GM19043 (cell line): Measurements from ENCODE around the gene SNRPD3.

Source experiments
- ATAC-seq: cut with Tn5 transposase; IDR thresholded peaks from one replicate; pipeline ENCODE4 v1.9.1; 2021; ENCODE audit warnings: low read depth; ENCODE audit not compliant: unreplicated experiment

Gene SNRPD3

GRCh38 chr22:24555165-24556039 is at the start of gene SNRPD3:
Gene SNRPD3 (plus strand): TSS chr22:24555999. CDS start chr22:24557675, 1,676 bp downstream.
- ATAC-seq = peak; percentile 67

DNA sequence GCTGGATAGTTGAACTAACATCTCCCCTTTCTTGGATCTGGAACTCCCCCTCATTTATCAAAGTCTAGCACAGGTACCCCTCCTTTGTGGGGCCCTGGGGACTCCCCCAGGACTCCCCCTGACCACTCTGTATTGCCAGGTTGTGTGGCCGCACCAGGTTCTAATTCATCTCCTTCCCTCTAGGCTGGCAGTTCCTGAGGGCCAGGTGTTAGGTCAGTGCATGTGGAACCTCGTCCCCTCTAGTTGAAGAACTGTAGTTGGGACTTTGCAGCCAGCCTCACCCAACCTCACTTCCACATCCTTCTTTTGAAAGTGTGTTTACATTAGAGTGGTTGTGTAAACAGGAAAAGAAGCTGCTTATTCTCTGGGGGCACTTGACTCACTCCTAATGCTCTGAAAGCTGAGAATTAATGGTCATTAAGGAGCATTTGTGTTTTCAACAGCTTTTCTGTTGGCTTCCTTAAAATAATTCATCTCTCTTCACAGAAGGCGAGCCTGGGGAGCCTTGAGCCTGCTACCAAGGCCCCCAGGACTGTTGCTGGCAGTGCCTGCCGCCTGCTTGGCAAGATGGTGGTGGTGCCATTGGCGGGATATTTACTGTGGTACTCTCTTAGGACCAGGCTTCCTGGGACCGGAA is 48.9 kb upstream of the SNRPD3 start:
- no peak for ATAC-seq

DNA sequence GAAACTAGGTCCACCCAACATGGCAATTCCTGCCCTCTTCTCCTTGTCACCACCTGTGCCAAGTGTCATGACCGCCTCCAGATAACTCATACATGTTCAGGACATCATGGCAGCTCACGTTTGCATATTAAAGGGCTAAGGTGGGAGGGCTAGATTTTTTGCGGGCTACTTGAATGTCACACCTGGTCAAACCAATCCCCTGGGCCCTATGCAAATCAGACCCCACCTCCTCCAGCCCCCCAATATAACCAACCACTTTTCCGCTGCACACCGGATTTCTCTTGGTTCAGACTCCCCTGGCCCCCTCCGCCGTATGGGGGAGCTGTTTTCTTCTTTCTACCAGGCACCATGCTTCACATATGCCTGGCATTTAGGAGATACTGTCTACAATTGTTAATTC is 48.1 kb upstream of the SNRPD3 start:
- no peak for ATAC-seq

DNA sequence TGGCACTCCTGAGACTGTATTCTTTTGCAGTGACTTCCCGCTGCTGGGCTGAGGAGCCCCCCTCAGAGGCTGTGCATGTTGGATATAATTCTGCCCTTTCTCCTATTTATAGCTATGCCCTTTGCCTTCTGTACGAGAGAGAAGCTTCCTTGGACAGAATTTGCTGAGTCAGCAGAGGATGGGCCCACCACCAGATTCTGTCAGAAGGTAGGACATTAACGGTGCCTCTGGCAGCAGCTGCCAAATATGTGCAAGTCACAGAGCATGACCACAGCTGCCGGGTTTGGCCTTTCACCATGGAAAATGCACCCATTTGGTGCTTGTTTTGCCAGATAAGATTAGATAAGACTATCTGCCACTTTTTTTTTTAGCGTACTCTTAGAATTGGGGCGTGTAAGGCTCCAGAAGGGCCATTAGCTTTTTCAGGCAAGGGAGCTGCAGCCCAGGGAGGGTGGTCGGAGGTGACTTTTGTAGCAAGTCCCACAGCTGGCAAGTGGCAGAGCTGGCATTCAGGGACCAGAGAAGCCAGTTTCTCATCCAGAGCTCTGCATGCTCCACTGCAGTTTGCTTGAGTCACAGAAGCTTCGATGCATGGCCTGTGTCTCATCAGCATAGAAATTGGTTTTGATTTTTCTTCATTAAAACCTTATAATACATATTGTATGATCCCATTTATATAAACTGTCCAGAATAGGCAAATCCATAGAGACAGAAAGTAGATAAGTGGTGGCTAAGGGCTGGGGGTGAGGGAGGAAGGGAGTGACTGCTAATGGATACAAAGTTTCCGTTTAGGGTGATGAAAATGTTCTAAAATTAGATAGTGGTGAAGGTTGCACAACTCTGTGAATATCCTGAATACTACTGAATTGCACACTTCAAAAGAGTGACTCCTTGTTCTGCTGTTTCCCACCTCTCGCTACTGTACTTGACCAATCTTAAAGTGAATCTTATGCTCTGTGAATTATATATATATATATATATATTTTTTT is 44.9 kb upstream of the SNRPD3 start:
- no peak for ATAC-seq

DNA sequence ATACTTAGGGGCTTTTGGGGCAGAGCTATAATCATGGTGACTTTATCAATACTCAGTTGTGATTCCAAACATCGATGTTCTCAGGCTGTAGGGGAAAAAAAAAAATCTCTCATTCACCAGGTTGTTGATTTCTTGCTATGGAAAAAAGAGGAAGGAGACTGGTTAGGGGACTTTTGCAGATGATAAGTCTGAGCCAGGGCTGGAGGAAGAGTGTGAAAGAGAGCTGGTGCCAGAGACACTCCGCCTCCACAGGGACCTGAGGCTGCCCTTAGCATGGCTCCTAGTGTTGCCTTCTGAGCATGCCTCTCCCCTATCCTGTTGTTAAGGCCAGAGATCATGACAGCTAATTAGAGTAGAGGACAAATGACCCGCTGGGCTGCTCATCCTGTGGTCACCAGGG is 43.8 kb upstream of the SNRPD3 start:
- no peak for ATAC-seq

DNA sequence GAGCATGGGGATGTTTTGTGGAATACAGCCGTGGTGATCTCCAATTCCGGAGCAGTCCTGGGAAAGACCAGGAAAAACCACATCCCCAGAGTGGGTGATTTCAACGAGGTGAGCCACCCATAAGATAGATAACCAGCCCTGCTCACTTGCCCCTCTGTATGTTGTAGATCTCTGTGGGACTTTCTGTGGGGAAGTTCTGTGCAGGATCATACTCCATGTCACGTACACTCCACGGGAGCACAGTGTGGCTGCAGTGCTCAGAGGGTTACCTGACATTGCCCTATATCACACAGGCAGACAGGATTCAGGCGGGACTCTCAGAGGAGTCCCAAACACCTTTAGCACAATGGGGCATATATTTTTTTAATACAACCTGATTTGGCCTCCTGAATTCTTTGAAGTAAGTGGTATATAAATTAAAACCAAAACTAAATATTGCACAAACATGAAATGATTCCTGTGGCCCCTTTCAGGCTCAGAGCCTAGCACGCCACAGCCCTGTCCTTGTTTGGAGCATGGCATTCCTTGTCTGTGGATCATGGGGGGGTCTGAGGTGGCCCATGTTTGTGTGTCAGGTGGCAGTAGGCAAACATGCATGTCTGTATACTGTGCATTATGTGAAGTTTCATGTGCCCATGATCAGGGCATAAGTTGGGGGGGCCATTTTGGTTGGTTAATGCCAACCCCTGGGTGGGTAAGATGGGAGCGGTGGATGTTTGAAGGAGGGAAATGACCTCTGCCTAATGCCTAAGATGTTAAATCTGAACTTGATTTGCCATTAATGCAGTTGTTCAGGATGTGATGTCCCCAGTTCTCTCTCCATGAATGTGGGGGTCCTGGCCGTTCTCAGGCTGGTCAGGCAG is 42.2 kb upstream of the SNRPD3 start:
- no peak for ATAC-seq

DNA sequence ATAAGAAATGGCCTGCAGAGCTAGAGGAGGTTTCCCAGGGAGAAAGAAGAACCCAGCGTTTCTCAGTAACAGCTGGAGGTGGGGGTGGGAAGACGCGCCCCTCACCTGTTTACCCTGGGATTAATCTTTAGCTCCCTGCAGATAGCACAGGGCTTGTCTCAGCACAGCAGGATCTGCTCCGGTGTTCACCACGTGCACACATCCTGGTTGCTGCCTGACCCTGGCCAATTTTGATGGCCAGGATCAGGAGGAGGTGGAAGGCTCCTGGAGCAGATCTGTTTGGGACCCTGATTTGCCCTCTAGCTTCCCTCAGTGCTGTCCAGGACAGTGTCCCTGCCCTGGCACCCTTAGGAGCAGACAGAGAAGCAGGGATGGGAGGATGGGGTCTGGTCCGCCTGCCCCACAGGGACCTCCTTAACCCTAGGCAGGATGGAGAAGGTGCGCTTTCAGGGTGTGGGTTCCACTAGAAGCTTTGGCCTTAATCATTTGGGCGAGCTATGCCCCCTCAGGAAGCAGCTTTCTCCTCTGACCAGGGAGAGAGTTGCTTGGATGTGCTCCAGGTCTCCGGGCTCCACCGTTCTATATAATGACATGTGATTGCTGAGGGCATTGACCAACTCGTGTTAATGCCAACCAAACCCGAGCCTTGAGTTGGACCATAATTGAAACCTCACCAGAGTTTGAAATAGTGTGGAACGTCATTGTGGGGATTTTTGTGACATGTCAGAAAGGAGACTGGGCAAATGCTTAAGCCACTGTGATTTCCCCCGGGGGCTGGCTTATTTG is 41.4 kb upstream of the SNRPD3 start:
- ATAC-seq = no peak

DNA sequence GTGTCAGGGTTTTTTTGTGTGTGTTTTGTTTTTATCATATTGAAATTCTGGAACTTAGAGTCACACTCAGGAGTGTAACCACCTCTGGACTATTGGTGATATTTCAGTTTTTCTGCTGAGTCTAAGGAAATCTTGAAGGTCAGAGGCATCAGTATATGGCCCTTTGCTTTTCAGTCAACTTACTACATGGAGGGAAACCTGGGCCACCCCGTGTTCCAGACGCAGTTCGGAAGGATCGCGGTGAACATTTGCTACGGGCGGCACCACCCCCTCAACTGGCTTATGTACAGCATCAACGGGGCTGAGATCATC is 40.8 kb upstream of the SNRPD3 start:
- ATAC-seq = no peak

- no peak for ATAC-seq
Measured at GRCh38 chr22:24516301-24516737, 39.5 kb upstream of the SNRPD3 start.

DNA sequence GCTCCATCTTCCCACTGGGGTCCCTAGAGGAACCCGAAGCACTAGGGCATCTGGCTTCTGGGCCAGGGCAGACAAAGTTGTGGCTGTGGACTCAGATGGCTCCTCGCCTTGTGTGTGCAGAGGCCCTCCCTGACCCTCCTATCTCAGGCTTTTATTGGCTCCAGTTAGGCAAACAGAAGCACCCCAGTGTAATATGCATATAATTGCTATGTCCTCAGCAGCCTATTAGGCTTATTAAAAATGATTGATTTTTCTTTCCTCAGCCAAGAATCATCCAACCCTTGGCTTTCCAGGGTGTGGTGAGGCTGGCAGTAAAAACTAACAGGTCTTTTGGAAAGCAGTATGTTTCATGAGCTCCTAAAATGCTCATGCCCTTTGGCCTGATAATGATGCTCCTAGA is 38.4 kb upstream of the SNRPD3 start:
- ATAC-seq = no peak

DNA sequence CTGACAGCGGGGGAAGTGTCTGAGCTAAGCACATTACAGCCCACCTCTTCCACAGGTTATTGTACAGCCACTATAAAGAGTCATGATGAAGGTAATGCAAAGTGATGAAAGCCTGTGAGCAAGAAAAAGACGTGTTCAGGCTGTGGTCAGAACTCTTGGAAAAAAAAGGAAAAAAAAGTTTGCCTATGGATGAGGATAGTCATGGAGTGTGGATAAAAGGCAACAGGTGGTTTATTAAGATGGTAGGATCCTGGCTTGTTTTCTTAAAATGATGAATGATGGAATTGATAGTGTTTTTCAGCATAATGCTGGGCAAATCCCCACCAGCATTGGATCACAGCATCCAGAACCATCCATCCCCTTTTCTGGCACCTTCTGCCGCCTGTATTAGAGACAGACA is 37.6 kb upstream of the SNRPD3 start:
- no peak for ATAC-seq

DNA sequence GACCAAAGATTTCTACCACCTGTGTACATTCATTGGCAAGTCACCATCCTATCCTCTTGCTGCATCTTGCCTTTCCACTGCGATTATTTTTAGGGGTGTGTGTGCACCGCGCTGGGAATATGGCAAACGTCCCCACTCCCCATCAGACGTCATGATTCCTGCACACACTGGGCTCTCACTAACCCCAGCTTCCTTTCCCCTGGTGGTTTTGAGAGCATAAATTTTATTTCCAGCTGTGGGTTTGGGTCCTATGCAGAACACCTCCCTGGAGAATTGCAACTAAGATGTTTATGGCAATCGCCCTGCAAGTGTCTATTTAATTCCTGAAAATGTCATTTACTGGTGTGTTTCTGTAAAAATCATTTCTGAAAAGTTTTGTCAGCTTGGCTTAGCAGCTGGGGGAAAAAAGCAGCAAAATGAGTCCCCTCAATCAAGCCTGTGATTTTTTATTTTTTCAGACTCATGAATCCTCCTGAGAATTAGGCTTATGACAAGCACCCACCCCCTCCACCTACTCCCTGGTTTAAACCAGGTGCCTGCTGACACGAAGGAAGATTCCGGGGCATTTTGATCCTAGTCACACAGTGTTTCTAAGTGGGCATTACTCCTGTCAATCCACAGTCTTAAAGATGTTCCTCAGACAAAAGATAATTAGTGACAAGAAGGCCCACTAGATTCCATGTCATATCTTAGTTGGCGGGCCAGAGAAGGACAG is 36.9 kb upstream of the SNRPD3 start:
- no peak for ATAC-seq

DNA sequence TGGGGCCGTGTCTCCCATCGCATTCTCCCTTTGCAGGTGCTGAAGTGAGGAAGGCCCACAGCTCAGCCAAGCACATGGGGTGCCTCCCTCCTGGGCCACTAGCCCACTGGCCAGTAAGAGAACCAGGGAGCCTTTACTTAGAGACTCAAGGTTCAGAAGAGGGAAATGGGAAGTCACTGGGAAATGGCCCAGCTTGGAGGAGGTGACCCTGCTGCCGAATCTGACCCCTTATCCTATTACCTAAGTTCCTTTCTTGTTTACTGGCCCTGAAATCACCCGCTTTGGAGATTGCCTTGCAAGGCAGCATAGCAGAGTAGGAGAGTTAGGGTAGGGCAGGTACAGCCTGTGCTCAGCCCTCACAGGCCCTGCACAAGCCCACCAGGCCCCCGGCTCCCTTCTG is 36.3 kb upstream of the SNRPD3 start:
- no peak for ATAC-seq

DNA sequence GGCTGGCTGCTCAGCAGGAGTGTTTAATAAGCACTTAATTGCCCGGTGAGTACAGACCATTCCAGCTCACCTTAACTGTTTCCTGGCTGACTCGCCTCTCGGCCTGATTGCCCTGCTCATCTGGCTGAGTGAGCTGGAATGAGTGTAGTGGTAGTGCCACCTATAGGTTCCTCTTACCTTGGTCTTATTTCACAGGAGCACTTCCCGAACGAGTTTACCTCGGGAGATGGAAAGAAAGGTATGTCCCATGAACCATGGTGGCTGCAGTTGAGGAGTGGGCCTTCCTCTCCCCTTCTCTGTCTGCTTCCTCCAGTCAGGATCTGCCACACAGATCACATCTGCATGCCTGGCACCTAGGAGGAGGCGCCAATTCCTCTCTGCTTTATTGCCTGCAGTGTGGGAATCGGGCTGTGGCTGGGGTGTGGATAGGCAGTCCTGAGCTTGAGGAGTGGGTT is 34.0 kb upstream of the SNRPD3 start:
- ATAC-seq = no peak

DNA sequence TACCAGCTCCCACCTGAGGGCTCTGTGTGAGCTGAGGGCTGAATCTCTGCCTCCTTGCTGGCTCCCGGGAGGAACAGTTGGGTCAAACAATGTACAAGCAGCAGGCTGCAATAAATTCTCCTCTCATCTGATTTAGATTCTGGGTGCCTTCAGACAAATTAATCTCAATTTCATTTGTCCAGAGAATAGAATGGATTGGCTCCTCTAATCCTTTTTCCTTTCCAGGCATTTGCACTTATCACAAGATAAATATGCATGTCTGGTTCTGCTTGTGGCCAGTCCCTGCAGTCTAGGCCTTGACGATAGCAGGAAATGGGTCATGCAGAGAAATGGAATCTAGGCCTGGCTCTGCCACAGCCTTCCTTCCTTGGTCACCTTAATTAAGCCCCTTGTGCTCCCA is 31.9 kb upstream of the SNRPD3 start:
- no peak for ATAC-seq

GRCh38 chr22:24525416-24526037 is 30.3 kb upstream of the SNRPD3 start:
- no peak for ATAC-seq

DNA sequence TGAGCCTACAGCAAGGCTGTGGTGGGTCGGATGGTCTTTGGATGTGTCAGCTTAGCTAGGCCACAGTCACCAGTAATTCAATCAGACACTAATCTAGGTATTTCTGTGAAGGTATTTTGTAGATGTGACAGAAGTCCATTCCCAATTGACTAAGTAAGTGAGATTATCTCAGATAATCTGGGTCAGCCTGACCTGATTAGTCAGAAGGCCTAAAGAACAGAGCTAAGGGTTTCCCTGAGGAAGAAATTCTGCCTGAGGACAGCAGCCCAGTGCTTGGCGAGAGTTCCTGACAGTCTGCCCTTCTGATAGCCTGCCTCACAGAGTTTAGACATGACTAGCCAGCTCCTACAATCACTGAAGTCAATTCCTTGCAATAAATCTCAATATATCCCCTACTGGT is 29.6 kb upstream of the SNRPD3 start:
- no peak for ATAC-seq

- no peak for ATAC-seq
Measured at GRCh38 chr22:24529898-24530297, 25.9 kb upstream of the SNRPD3 start.
